Measurements from ENCODE around the gene GXYLT2. TPM values are rescaled to one million over a fixed set of nuclear protein-coding genes. Genes with fewer than 3 reads are reported as not detected.

GXYLT2 gene
- total and polyA plus RNA-seq, 2 of the 13 experiments (the other 11 are each of a cell fraction or from before 2014, with no cell fraction given) = 4.3 to 6.9 TPM

DNA sequence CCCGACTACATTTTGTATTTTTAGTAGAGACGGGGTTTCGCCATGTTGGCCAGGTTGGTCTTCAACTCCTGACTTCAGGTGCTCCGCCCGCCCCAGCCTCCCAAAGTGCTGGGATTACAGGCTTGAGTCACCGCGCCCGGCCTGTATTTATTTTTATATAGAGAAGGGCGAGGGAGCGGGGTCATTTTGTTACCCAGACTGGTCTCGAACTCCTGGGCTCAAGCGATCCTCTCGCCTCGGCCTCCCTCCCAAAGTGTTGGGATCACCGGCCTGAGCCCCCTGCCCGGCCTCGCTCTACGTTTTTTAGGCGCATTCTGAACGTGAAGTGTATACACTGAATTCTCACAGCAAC is 108.3 kb downstream of the GXYLT2 start (continued):
- TF ChIP-seq, protein P1, sequence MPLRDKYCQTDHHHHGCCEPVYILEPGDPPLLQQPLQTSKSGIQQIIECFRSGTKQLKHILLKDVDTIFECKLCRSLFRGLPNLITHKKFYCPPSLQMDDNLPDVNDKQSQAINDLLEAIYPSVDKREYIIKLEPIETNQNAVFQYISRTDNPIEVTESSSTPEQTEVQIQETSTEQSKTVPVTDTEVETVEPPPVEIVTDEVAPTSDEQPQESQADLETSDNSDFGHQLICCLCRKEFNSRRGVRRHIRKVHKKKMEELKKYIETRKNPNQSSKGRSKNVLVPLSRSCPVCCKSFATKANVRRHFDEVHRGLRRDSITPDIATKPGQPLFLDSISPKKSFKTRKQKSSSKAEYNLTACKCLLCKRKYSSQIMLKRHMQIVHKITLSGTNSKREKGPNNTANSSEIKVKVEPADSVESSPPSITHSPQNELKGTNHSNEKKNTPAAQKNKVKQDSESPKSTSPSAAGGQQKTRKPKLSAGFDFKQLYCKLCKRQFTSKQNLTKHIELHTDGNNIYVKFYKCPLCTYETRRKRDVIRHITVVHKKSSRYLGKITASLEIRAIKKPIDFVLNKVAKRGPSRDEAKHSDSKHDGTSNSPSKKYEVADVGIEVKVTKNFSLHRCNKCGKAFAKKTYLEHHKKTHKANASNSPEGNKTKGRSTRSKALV (CRISPR knock-in tag; IDR thresholded peaks at IDR 0.05) = no peak
- TF ChIP-seq TOE1 (CRISPR knock-in tag; IDR thresholded peaks at IDR 0.05) (no peak), ZNF790 (CRISPR knock-in tag; IDR thresholded peaks at IDR 0.05; ENCODE audit: borderline replicate concordance) (no peak), WIZ (CRISPR knock-in tag; IDR thresholded peaks at IDR 0.05) (no peak), PRPF4 (IDR thresholded peaks at IDR 0.05; ENCODE audit: low read depth, low read length, poor library complexity, severe bottlenecking) (peak; percentile 8)
- TF ChIP-seq, protein P2, sequence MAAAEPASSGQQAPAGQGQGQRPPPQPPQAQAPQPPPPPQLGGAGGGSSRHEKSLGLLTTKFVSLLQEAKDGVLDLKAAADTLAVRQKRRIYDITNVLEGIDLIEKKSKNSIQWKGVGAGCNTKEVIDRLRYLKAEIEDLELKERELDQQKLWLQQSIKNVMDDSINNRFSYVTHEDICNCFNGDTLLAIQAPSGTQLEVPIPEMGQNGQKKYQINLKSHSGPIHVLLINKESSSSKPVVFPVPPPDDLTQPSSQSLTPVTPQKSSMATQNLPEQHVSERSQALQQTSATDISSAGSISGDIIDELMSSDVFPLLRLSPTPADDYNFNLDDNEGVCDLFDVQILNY (CRISPR knock-in tag; conservative IDR thresholded peaks at IDR 0.05) = no peak

DNA sequence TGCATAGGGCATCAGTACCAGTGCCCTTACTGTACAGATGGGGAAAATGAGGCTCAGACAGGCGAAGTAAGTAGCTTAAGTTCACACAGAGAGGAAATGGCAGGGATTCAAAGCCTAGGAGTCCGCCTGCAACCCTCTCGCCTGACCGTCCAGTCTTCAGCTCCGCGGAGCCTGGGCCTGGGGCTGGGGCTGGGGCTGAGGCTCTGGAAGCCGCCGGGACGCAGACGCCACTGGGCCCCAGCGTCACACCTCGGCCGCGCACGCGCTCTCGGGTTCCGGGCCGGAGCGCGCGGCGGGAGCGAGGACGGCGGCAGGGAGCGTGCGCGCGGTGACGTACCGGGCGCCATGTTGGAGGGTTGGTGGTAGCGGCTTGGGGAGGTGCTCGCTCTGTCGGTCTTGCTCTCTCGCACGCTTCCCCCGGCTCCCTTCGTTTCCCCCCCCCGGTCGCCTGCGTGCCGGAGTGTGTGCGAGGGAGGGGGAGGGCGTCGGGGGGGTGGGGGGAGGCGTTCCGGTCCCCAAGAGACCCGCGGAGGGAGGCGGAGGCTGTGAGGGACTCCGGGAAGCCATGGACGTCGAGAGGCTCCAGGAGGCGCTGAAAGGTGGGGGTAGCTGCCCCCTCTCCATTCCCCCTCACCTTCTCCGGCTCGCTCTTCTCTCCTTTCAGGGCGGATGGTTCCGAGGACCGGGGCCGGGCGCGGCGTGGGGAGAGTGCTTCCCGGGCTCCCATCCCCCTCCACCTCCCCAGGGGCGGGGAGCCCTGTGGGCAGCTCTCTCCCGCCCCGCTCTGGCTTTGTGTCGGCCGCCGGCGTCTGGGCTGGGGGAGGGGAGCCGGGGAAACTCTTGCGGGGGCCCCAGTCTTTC is 108.9 kb downstream of the GXYLT2 start, which contains the start of gene PPP4R2:
Gene PPP4R2, plus strand, starts transcription at position 339 of the 861 bp plus-strand sequence. Its CDS starts 227 bp downstream, at position 566.
- peak within 1 kb of the TSS; percentile 89 for H3K27ac ChIP-seq (ENCODE audit: extremely low read length, insufficient read depth, low read length)
- ATAC-seq (peak; percentile 92), DNase-seq (ENCODE audit: low spot score) (peak; percentile 73), FAIRE-seq (no peak)
- peaks cover 46% of the 10 kb centered on the region for H3K79me2 ChIP-seq (ENCODE audit: insufficient read depth, low read length)
- intact Hi-C loops (cut with micrococcal nuclease; ENCODE audit: unreplicated experiment) = loop anchor here (1.0 to 5.0 kb wide), 6 partner anchors 30 to 145 kb away; partner anchors contain the start of gene GXYLT2
- H3K4me2 ChIP-seq (ENCODE audit: low read depth, low read length) = peak within 1 kb of the TSS; percentile 88
- peaks cover 46% of the 10 kb centered on the region for H3K4me1 ChIP-seq (ENCODE audit: insufficient read depth, low read length)
- peaks cover 46% of the 10 kb centered on the region for H4K20me1 ChIP-seq (ENCODE audit: insufficient read depth, low read length)
- H3K9me3 ChIP-seq (ENCODE audit: low read length) = no peaks in the 10 kb centered on the region
- in situ Hi-C loops (cut with HindIII; ENCODE audit: extremely low pct_ligation_motif_present, low pct_unique_long_range_greater_than_20kb) = no loop called here
- peak within 1 kb of the TSS; percentile 80 to 99 (median 94) for H3K4me3 ChIP-seq (replicated peaks in 1 of 3; ENCODE audit: insufficient read depth in 1 of 3, low read depth in 2 of 3, low read length in 3 of 3)
- POLR2A ChIA-PET = interaction anchor here (0.6 to 2.6 kb wide), 16 partner anchors 10 to 63 kb away, joined by 3 to 26 read pairs (median 4); no protein-coding TSS in a partner anchor
- peak within 1 kb of the TSS; percentile 93 for H3K9ac ChIP-seq (ENCODE audit: insufficient read depth, low read depth, low read length)
- H2AFZ ChIP-seq (ENCODE audit: low read length) = peak within 1 kb of the TSS; percentile 70
- peaks cover 3 to 14% of the 10 kb centered on the region in 2 experiments; a peak in 4 of 5 replicates for H3K36me3 ChIP-seq (replicated peaks in 1 of 2; ENCODE audit: control insufficient read depth in 1 of 2, insufficient read depth in 2 of 2, low read length in 2 of 2)
- WGBS (ENCODE audit: low lambda C conversion rate) = 8% methylated on average over 13 of the region's 75 CpGs
- CTCF ChIA-PET (ENCODE audit: low intra/inter-chr PET ratio, low total read pairs) = interaction anchor here (3.9 kb wide), 1 partner anchor 58 kb away, joined by 31 read pairs; no protein-coding TSS in a partner anchor
- no peaks in the 10 kb centered on the region; a peak in 1 of 5 replicates for H3K27me3 ChIP-seq (ENCODE audit: control insufficient read depth in 1 of 2, insufficient read depth in 2 of 2, low read length in 2 of 2)
- BruUV-seq (replicated peaks) = no TSS peak
- TF ChIP-seq ZSCAN20 (CRISPR knock-in tag; IDR thresholded peaks at IDR 0.05; ENCODE audit: borderline replicate concordance) (peak; percentile 56; the same call in 1 of the 2 replicates), SRSF1 (optimal IDR thresholded peaks at IDR 0.05; ENCODE audit: low read depth, low read length) (peak; percentile 27), ZNF713 (CRISPR knock-in tag; IDR thresholded peaks at IDR 0.05) (no peak), ZNF569 (CRISPR knock-in tag; IDR thresholded peaks at IDR 0.05; ENCODE audit: borderline replicate concordance) (no peak), TOE1 (CRISPR knock-in tag; IDR thresholded peaks at IDR 0.05) (peak; percentile 33; the same call in 1 of the 2 replicates), ZNF768 (CRISPR knock-in tag; IDR thresholded peaks at IDR 0.05) (no peak)
- TF ChIP-seq, protein P3, sequence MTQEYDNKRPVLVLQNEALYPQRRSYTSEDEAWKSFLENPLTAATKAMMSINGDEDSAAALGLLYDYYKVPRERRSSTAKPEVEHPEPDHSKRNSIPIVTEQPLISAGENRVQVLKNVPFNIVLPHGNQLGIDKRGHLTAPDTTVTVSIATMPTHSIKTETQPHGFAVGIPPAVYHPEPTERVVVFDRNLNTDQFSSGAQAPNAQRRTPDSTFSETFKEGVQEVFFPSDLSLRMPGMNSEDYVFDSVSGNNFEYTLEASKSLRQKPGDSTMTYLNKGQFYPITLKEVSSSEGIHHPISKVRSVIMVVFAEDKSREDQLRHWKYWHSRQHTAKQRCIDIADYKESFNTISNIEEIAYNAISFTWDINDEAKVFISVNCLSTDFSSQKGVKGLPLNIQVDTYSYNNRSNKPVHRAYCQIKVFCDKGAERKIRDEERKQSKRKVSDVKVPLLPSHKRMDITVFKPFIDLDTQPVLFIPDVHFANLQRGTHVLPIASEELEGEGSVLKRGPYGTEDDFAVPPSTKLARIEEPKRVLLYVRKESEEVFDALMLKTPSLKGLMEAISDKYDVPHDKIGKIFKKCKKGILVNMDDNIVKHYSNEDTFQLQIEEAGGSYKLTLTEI (CRISPR knock-in tag; conservative IDR thresholded peaks at IDR 0.05) = no peak
- TF ChIP-seq, protein P4, sequence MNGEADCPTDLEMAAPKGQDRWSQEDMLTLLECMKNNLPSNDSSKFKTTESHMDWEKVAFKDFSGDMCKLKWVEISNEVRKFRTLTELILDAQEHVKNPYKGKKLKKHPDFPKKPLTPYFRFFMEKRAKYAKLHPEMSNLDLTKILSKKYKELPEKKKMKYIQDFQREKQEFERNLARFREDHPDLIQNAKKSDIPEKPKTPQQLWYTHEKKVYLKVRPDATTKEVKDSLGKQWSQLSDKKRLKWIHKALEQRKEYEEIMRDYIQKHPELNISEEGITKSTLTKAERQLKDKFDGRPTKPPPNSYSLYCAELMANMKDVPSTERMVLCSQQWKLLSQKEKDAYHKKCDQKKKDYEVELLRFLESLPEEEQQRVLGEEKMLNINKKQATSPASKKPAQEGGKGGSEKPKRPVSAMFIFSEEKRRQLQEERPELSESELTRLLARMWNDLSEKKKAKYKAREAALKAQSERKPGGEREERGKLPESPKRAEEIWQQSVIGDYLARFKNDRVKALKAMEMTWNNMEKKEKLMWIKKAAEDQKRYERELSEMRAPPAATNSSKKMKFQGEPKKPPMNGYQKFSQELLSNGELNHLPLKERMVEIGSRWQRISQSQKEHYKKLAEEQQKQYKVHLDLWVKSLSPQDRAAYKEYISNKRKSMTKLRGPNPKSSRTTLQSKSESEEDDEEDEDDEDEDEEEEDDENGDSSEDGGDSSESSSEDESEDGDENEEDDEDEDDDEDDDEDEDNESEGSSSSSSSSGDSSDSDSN (CRISPR knock-in tag; IDR thresholded peaks at IDR 0.05) = peak; percentile 69; the same call in 1 of the 2 replicates

All from HepG2 (cell line).